Measurements from ENCODE around the gene GAK. TPM values are rescaled to one million over a fixed set of nuclear protein-coding genes. Genes with fewer than 3 reads are reported as not detected.

GAK gene
- total RNA-seq, 4 donors from 2014 or later = 50.6 to 1,098 (median 104) TPM

GRCh38 chr4:962231-963208 lies 30.4 kb upstream of the GAK start:
- Histone ChIP-seq H3K27me3 (no peaks in the 10 kb centered on the region), H3K4me1 (no peaks in the 10 kb centered on the region), H3K9me3 (no peaks in the 10 kb centered on the region), H3K36me3 (no peaks in the 10 kb centered on the region), H3K27ac (no peak overlapping the region), H3K4me3 (no peak overlapping the region)
- TF ChIP-seq POLR2A (IDR thresholded peaks at IDR 0.05) (no peak), CTCF (IDR thresholded peaks at IDR 0.05) (no peak)
- DNase-seq = peak in 1 of 2 donors; percentile 15
- intact Hi-C loops (cut with DNase I; ENCODE audit: low total_unique reads) = no loop called here

- DNase-seq = peak in 1 of 2 donors; percentile 15
- H3K27ac ChIP-seq = no peak overlapping the region
- H3K4me1 ChIP-seq = no peaks in the 10 kb centered on the region
- H3K9me3 ChIP-seq = no peaks in the 10 kb centered on the region
- H3K36me3 ChIP-seq = no peaks in the 10 kb centered on the region
- no peak overlapping the region for H3K4me3 ChIP-seq
- H3K27me3 ChIP-seq = no peaks in the 10 kb centered on the region
- TF ChIP-seq CTCF (IDR thresholded peaks at IDR 0.05) = no peak
- TF ChIP-seq POLR2A (IDR thresholded peaks at IDR 0.05) = no peak
- intact Hi-C loops (cut with DNase I; ENCODE audit: low total_unique reads) = no loop called here
These were observed 29.5 kb upstream of the GAK start for GRCh38 chr4:961351-962230.

- no peak for TF ChIP-seq POLR2A (IDR thresholded peaks at IDR 0.05)
- no peak for TF ChIP-seq CTCF (IDR thresholded peaks at IDR 0.05)
- intact Hi-C loops (cut with DNase I; ENCODE audit: low total_unique reads) = no loop called here
These were observed 28.7 kb upstream of the GAK start for GRCh38 chr4:960636-961350.

GRCh38 chr4:960140-960635 lies 28.1 kb upstream of the GAK start:
- TF ChIP-seq CTCF (IDR thresholded peaks at IDR 0.05) (no peak), POLR2A (IDR thresholded peaks at IDR 0.05) (no peak)
- Histone ChIP-seq H3K4me3 (no peak overlapping the region), H3K27me3 (no peaks in the 10 kb centered on the region), H3K36me3 (no peaks in the 10 kb centered on the region), H3K9me3 (no peaks in the 10 kb centered on the region), H3K4me1 (no peaks in the 10 kb centered on the region), H3K27ac (no peak overlapping the region)
- intact Hi-C loops (cut with DNase I; ENCODE audit: low total_unique reads) = no loop called here
- peak in 1 of 2 donors; percentile 17 for DNase-seq

More at GRCh38 chr4:960636-961350, 28.7 kb upstream of the GAK start:
- DNase-seq = no peak
- Histone ChIP-seq H3K27ac (no peak overlapping the region), H3K4me1 (no peaks in the 10 kb centered on the region), H3K27me3 (no peaks in the 10 kb centered on the region), H3K9me3 (no peaks in the 10 kb centered on the region), H3K36me3 (no peaks in the 10 kb centered on the region), H3K4me3 (no peak overlapping the region)
